ENCODE data around the gene TNFRSF14.

GRCh38 chr1:2575801-2576663, 19.9 kb downstream of the TNFRSF14 start:
- TF ChIP-seq GATA2 (IDR thresholded peaks at IDR 0.05; ENCODE audit: low read depth, low read length), result no peak
- no peak for TF ChIP-seq GATA3 (IDR thresholded peaks at IDR 0.05; ENCODE audit: low read depth, low read length)
